OCI-LY1 (cell line): ENCODE data around the gene TNFAIP8.

Source experiments
- CTCF ChIP-seq: fragments of 200-600 bp; sonication (generic), shearing (Covaris generic); IDR thresholded peaks from 2 replicates; pipeline ENCODE4 v1.5.1; 2017; ENCODE audit warnings: mild to moderate bottlenecking, antibody characterized with exemption, low read length, moderate library complexity, mixed read lengths
- EZH2 ChIP-seq: fragments of 200-600 bp; sonication (generic), shearing (Covaris generic); IDR thresholded peaks from 2 replicates; pipeline ENCODE4 v1.8.0; 2017; ENCODE audit warnings: borderline replicate concordance, mixed run types, mild to moderate bottlenecking, antibody characterized with exemption, low read length, moderate library complexity, mixed read lengths

DNA sequence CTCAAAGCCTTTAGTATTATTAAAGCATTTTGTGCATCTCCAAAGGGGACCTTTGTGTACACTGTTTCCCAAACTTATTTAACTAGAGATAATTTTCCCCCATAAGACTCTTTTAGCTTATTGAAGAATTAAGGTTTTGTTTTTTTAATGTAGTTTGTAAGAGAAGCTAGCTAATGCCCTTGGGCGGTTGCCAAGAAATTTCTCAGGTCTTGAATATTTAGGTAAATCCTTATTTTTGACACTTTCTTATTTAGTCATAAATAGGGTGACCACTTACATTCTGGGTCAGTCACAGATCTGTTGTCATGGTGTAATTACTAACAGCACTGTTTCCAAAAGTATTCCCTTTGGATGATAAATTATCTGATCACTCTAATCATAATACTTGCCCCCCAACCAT, 27.2 kb downstream of the TNFAIP8 start:
- TF ChIP-seq EZH2 (no peak), CTCF (no peak)
